Subcutaneous adipose tissue (tissue), 4 donors: ENCODE measurements around the gene LIN9. TPM values are rescaled to one million over a fixed set of nuclear protein-coding genes. Genes with fewer than 3 reads are reported as not detected.

Experiments used
- CTCF ChIP-seq: fragments of 450-650 bp; IDR thresholded peaks from one replicate; pipeline ENCODE4 v1.5.1; 2016; ENCODE audit warnings: low read depth, mild to moderate bottlenecking, control low read depth, antibody characterized with exemption, moderate library complexity
- total RNA-seq, 4 donors: library from RNA; depleted of rRNA; stranded (reverse); fragments of >200 nt; gene quantifications; one replicate each; pipeline ENCODE4 v1.1.0, GENCODE V29; 2016

LIN9 gene
- total RNA-seq, 4 donors from 2014 or later, result 1.8 to 4.1 (median 2.1) TPM

DNA sequence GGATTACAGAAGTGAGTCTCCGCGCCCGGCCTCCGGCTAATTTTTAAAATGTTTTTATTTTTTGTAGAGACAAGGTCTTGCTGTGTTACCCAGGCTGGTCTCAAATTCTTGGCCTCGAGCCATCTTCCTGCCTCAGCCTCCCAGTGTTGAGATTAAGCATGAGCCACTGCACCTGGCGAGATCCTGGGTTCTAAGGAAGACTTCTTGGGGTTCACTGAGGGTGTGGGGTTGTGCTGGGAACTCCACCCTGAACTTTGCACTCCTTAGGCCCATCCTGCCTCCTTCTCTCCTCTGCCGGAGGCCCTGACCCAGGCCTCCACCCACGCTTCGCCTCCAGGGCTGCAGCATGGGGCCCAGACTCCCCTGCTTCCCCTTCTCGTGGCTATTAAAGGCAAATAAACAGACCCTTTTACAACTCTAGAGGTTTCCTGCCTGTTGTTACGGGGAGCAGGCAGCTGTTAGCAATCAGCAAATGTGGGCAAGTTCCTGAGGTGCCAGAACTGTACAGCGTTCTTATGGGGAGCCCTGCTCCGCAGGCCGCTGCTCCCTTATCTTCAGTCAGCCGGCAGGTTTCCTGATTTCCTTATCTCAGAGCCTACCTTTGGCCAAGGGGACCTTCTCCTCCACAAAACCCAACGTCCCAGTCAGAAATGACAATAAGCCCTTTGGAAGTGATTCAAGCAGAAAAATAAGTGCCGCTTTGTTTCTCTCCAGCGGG, 41.0 kb upstream of the LIN9 start:
- TF ChIP-seq CTCF, result no peak

- no peak for TF ChIP-seq CTCF
These were observed 40.1 kb upstream of the LIN9 start for GRCh38 chr1:226349081-226349480.

DNA sequence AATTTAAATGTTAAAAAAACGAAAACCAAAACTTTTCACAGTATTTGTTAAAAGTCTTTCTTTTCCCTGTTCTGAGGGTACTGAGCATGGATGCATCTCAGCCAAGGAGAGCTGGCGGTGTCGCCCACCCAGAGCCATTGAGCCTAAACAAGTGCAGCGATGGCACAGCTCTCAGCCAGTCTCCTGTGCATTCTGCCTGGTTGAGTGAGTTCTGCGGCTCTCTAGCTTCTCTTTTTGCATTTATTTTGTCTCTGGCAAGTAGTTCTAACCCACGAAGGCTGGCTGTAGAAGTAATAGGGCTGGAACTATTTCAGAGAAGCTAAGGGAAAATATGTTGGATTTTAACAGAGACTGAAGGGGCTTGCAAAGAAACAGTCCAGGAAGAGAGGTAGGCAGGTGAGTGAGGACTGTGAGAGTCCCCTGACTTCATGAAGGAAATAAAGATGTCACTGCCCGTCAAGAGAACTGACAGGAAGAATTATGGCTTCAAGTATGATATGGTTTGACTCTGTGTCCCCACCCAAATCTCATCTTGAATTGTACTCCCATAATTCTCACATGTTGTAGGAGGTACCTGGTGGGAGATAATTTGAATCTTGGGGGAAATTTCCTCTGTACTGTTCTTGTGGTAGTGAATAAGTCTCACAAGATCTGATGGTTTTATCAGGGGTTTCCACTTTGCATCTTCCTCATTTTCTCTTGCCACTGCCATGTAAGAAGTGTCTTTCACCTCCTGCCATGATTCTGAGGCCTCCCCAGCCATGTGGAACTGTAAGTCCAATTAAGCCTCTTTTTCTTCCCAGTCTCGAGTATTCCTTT, 35.7 kb upstream of the LIN9 start:
- no peak for TF ChIP-seq CTCF

GRCh38 chr1:226342656-226343055, 33.7 kb upstream of the LIN9 start:
- no peak for TF ChIP-seq CTCF

GRCh38 chr1:226337276-226337875, 28.4 kb upstream of the LIN9 start:
- no peak for TF ChIP-seq CTCF

GRCh38 chr1:226335661-226336060, 26.7 kb upstream of the LIN9 start:
- TF ChIP-seq CTCF, result no peak

GRCh38 chr1:226332947-226333346, 24.0 kb upstream of the LIN9 start:
- no peak for TF ChIP-seq CTCF
